ENCODE results near the gene FXYD4.
"Not testable (repeated sequence)": the region's sequence is repeated elsewhere in the genome, so short reads cannot be mapped to it uniquely, and the experiment has no call there.

The FXYD4 gene

GRCh38 chr10:43336061-43336460, 35.4 kb upstream of the FXYD4 start:
- no peak overlapping the region for H3K9ac ChIP-seq (ENCODE audit: low read length)
- no peaks in the 10 kb centered on the region for H3K9me3 ChIP-seq (ENCODE audit: control insufficient read depth, low read depth, low read length)
- H3K27me3 ChIP-seq (ENCODE audit: control insufficient read depth, insufficient read depth, low read length) = peaks cover 17% of the 10 kb centered on the region
- H3K4me3 ChIP-seq (ENCODE audit: low read length) = no peak overlapping the region
- peaks cover 9% of the 10 kb centered on the region for H3K4me1 ChIP-seq (ENCODE audit: control insufficient read depth, low read depth, low read length)
- H3K36me3 ChIP-seq (ENCODE audit: control insufficient read depth, low read depth, low read length) = no peaks in the 10 kb centered on the region
- no peak overlapping the region for H3K27ac ChIP-seq (ENCODE audit: low read length)

GRCh38 chr10:43336641-43337318, 34.7 kb upstream of the FXYD4 start:
- Histone ChIP-seq H3K27ac (ENCODE audit: low read length) (no peak overlapping the region), H3K4me3 (ENCODE audit: low read length) (no peak overlapping the region), H3K9ac (ENCODE audit: low read length) (no peak overlapping the region)

GRCh38 chr10:43337536-43337935, 33.9 kb upstream of the FXYD4 start:
- peaks cover 17% of the 10 kb centered on the region for H3K27me3 ChIP-seq (ENCODE audit: control insufficient read depth, insufficient read depth, low read length)
- H3K36me3 ChIP-seq (ENCODE audit: control insufficient read depth, low read depth, low read length) = not testable (repeated sequence)

More at GRCh38 chr10:43336641-43337318, 34.7 kb upstream of the FXYD4 start:
- Histone ChIP-seq H3K36me3 (ENCODE audit: control insufficient read depth, low read depth, low read length) (no peaks in the 10 kb centered on the region), H3K27me3 (ENCODE audit: control insufficient read depth, insufficient read depth, low read length) (peaks cover 17% of the 10 kb centered on the region), H3K9me3 (ENCODE audit: control insufficient read depth, low read depth, low read length) (no peaks in the 10 kb centered on the region), H3K4me1 (ENCODE audit: control insufficient read depth, low read depth, low read length) (peaks cover 9% of the 10 kb centered on the region)

GRCh38 chr10:43338117-43338516, 33.3 kb upstream of the FXYD4 start:
- Histone ChIP-seq H3K27me3 (ENCODE audit: control insufficient read depth, insufficient read depth, low read length) (peaks cover 17% of the 10 kb centered on the region), H3K9me3 (ENCODE audit: control insufficient read depth, low read depth, low read length) (no peaks in the 10 kb centered on the region), H3K4me3 (ENCODE audit: low read length) (no peak overlapping the region), H3K4me1 (ENCODE audit: control insufficient read depth, low read depth, low read length) (peaks cover 9% of the 10 kb centered on the region), H3K27ac (ENCODE audit: low read length) (no peak overlapping the region), H3K36me3 (ENCODE audit: control insufficient read depth, low read depth, low read length) (no peaks in the 10 kb centered on the region), H3K9ac (ENCODE audit: low read length) (no peak overlapping the region)

More at GRCh38 chr10:43337536-43337935, 33.9 kb upstream of the FXYD4 start:
- not testable (repeated sequence) for H3K9ac ChIP-seq (ENCODE audit: low read length); H3K9me3 ChIP-seq (ENCODE audit: control insufficient read depth, low read depth, low read length); H3K27ac ChIP-seq (ENCODE audit: low read length); H3K4me1 ChIP-seq (ENCODE audit: control insufficient read depth, low read depth, low read length); H3K4me3 ChIP-seq (ENCODE audit: low read length)

GRCh38 chr10:43339136-43339535, 32.3 kb upstream of the FXYD4 start:
- Histone ChIP-seq H3K9ac (ENCODE audit: low read length) (no peak overlapping the region), H3K4me3 (ENCODE audit: low read length) (no peak overlapping the region), H3K36me3 (ENCODE audit: control insufficient read depth, low read depth, low read length) (no peaks in the 10 kb centered on the region), H3K9me3 (ENCODE audit: control insufficient read depth, low read depth, low read length) (no peaks in the 10 kb centered on the region), H3K4me1 (ENCODE audit: control insufficient read depth, low read depth, low read length) (peaks cover 9% of the 10 kb centered on the region), H3K27me3 (ENCODE audit: control insufficient read depth, insufficient read depth, low read length) (peaks cover 17% of the 10 kb centered on the region), H3K27ac (ENCODE audit: low read length) (no peak overlapping the region)

GRCh38 chr10:43340101-43340500, 31.3 kb upstream of the FXYD4 start:
- Histone ChIP-seq H3K36me3 (ENCODE audit: control insufficient read depth, low read depth, low read length) (no peaks in the 10 kb centered on the region), H3K27ac (ENCODE audit: low read length) (no peak overlapping the region), H3K9ac (ENCODE audit: low read length) (no peak overlapping the region), H3K27me3 (ENCODE audit: control insufficient read depth, insufficient read depth, low read length) (peaks cover 17% of the 10 kb centered on the region), H3K9me3 (ENCODE audit: control insufficient read depth, low read depth, low read length) (no peaks in the 10 kb centered on the region), H3K4me3 (ENCODE audit: low read length) (no peak overlapping the region), H3K4me1 (ENCODE audit: control insufficient read depth, low read depth, low read length) (peaks cover 9% of the 10 kb centered on the region)

- no peak overlapping the region for H3K27ac ChIP-seq (ENCODE audit: low read length)
- peaks cover 17% of the 10 kb centered on the region for H3K27me3 ChIP-seq (ENCODE audit: control insufficient read depth, insufficient read depth, low read length)
- peaks cover 9% of the 10 kb centered on the region for H3K4me1 ChIP-seq (ENCODE audit: control insufficient read depth, low read depth, low read length)
- H3K9me3 ChIP-seq (ENCODE audit: control insufficient read depth, low read depth, low read length) = no peaks in the 10 kb centered on the region
- no peak overlapping the region for H3K4me3 ChIP-seq (ENCODE audit: low read length)
- no peak overlapping the region for H3K9ac ChIP-seq (ENCODE audit: low read length)
- H3K36me3 ChIP-seq (ENCODE audit: control insufficient read depth, low read depth, low read length) = no peaks in the 10 kb centered on the region
Measured at GRCh38 chr10:43340619-43341018, 30.8 kb upstream of the FXYD4 start.

- H3K4me1 ChIP-seq (ENCODE audit: control insufficient read depth, low read depth, low read length) = peaks cover 9% of the 10 kb centered on the region
- no peaks in the 10 kb centered on the region for H3K9me3 ChIP-seq (ENCODE audit: control insufficient read depth, low read depth, low read length)
- H3K9ac ChIP-seq (ENCODE audit: low read length) = no peak overlapping the region
- peaks cover 17% of the 10 kb centered on the region for H3K27me3 ChIP-seq (ENCODE audit: control insufficient read depth, insufficient read depth, low read length)
- no peak overlapping the region for H3K27ac ChIP-seq (ENCODE audit: low read length)
- no peaks in the 10 kb centered on the region for H3K36me3 ChIP-seq (ENCODE audit: control insufficient read depth, low read depth, low read length)
- H3K4me3 ChIP-seq (ENCODE audit: low read length) = no peak overlapping the region
Measured at GRCh38 chr10:43341450-43341849, 30.0 kb upstream of the FXYD4 start.

GRCh38 chr10:43342279-43343125, 28.9 kb upstream of the FXYD4 start:
- Histone ChIP-seq H3K9ac (ENCODE audit: low read length) (no peak overlapping the region), H3K4me1 (ENCODE audit: control insufficient read depth, low read depth, low read length) (peaks cover 5% of the 10 kb centered on the region), H3K9me3 (ENCODE audit: control insufficient read depth, low read depth, low read length) (no peaks in the 10 kb centered on the region), H3K27ac (ENCODE audit: low read length) (no peak overlapping the region), H3K36me3 (ENCODE audit: control insufficient read depth, low read depth, low read length) (no peaks in the 10 kb centered on the region), H3K4me3 (ENCODE audit: low read length) (no peak overlapping the region), H3K27me3 (ENCODE audit: control insufficient read depth, insufficient read depth, low read length) (peaks cover 17% of the 10 kb centered on the region)

- no peaks in the 10 kb centered on the region for H3K9me3 ChIP-seq (ENCODE audit: control insufficient read depth, low read depth, low read length)
- peaks cover 17% of the 10 kb centered on the region for H3K27me3 ChIP-seq (ENCODE audit: control insufficient read depth, insufficient read depth, low read length)
- H3K36me3 ChIP-seq (ENCODE audit: control insufficient read depth, low read depth, low read length) = no peaks in the 10 kb centered on the region
- no peak overlapping the region for H3K9ac ChIP-seq (ENCODE audit: low read length)
- H3K27ac ChIP-seq (ENCODE audit: low read length) = no peak overlapping the region
- no peak overlapping the region for H3K4me3 ChIP-seq (ENCODE audit: low read length)
- peaks cover 5% of the 10 kb centered on the region for H3K4me1 ChIP-seq (ENCODE audit: control insufficient read depth, low read depth, low read length)
Measured at GRCh38 chr10:43343126-43343525, 28.3 kb upstream of the FXYD4 start.

- Histone ChIP-seq H3K9ac (ENCODE audit: low read length) (no peak overlapping the region), H3K4me3 (ENCODE audit: low read length) (no peak overlapping the region), H3K9me3 (ENCODE audit: control insufficient read depth, low read depth, low read length) (no peaks in the 10 kb centered on the region), H3K4me1 (ENCODE audit: control insufficient read depth, low read depth, low read length) (no peaks in the 10 kb centered on the region), H3K27me3 (ENCODE audit: control insufficient read depth, insufficient read depth, low read length) (peaks cover 8% of the 10 kb centered on the region), H3K36me3 (ENCODE audit: control insufficient read depth, low read depth, low read length) (no peaks in the 10 kb centered on the region), H3K27ac (ENCODE audit: low read length) (no peak overlapping the region)
Measured at GRCh38 chr10:43344051-43344450, 27.4 kb upstream of the FXYD4 start.

All from iPS-18a (cell line).